ENCODE results near the gene SLC14A1.

- TF ChIP-seq CREM (IDR thresholded peaks at IDR 0.05; ENCODE audit: low read depth): no peak
- TF ChIP-seq MXI1 (IDR thresholded peaks at IDR 0.05; ENCODE audit: low read depth, low read length): no peak
- TF ChIP-seq E2F4 (IDR thresholded peaks at IDR 0.05; ENCODE audit: low read depth, low read length): no peak
- TF ChIP-seq CBX3 (IDR thresholded peaks at IDR 0.05; ENCODE audit: borderline replicate concordance, low read depth): no peak
- no peak for TF ChIP-seq CTCF (IDR thresholded peaks at IDR 0.05 in 2 of 3, conservative IDR thresholded peaks at IDR 0.05 in 1 of 3; ENCODE audit: control insufficient read depth in 2 of 3, extremely low read depth in 1 of 3, insufficient read depth in 1 of 3, low read depth in 3 of 3, low read length in 3 of 3)
- no peak for TF ChIP-seq KDM1A (IDR thresholded peaks at IDR 0.05; ENCODE audit: borderline replicate concordance)
- no peak for TF ChIP-seq E2F8 (IDR thresholded peaks at IDR 0.05; ENCODE audit: low read depth, partially characterized antibody)
- TF ChIP-seq POLR2A (IDR thresholded peaks at IDR 0.05; ENCODE audit: low read depth, low read length): no peak
- no peak for TF ChIP-seq CEBPB (IDR thresholded peaks at IDR 0.05; ENCODE audit: borderline replicate concordance in 1 of 2, low read depth in 2 of 2, low read length in 2 of 2)
- TF ChIP-seq TAF1 (IDR thresholded peaks at IDR 0.05; ENCODE audit: borderline replicate concordance, low read depth, low read length): no peak
- no peak for TF ChIP-seq CREB1 (IDR thresholded peaks at IDR 0.05; ENCODE audit: low read depth)
These were observed 26.1 kb downstream of the SLC14A1 start for GRCh38 chr18:45749918-45750689.
